Gastrocnemius medialis (tissue), 4 donors: ENCODE results near the gene ACCSL.

ENCODE experiments used
- CTCF ChIP-seq, 5 experiments: fragments of 450-650 bp in 3 of 5; fragments of 200-600 bp in 2 of 5; sonication (generic) in 2 of 5; IDR thresholded peaks in 4 of 5; conservative IDR thresholded peaks in 1 of 5; 1 replicate in 4 of 5; 2 replicates in 1 of 5; pipeline ENCODE4 v1.5.1; 2016 to 2019; ENCODE audit warnings: antibody characterized with exemption in 5 of 5, mild to moderate bottlenecking in 3 of 5, moderate library complexity in 3 of 5
- POLR2A ChIP-seq, 2 donors: fragments of 450-650 bp; IDR thresholded peaks; one replicate each; pipeline ENCODE4 v1.6.1; 2017; ENCODE audit warnings: antibody characterized with exemption in 2 of 2, mild to moderate bottlenecking in 2 of 2, moderate library complexity in 2 of 2

- TF ChIP-seq CTCF (IDR thresholded peaks at IDR 0.05 in 4 of 5, conservative IDR thresholded peaks at IDR 0.05 in 1 of 5), result no peak
- no peak for TF ChIP-seq POLR2A (IDR thresholded peaks at IDR 0.05)
These were observed 483 bp upstream of the ACCSL start for GRCh38 chr11:44047298-44047697.
